Osteoblast (primary cell): ENCODE measurements around the gene TNIK. TPM values are rescaled to one million over a fixed set of nuclear protein-coding genes. Genes with fewer than 3 reads are reported as not detected.
"Not testable (repeated sequence)": the region's sequence is repeated elsewhere in the genome, so short reads cannot be mapped to it uniquely, and the experiment has no call there.

ENCODE experiments used
- DNase-seq: peaks from one replicate; pipeline ENCODE4 v3.0.0; 2011; ENCODE audit warnings: low spot score, mixed read lengths; ENCODE audit not compliant: insufficient read length; ENCODE audit errors: missing footprints
- H2AFZ ChIP-seq: 2 replicates; pipeline ENCODE4 v1.6.0; 2011; ENCODE audit warnings: mild to moderate bottlenecking, low read length
- H3K27ac ChIP-seq: 2 replicates; pipeline ENCODE4 v1.5.1; 2011; ENCODE audit warnings: mild to moderate bottlenecking, low read depth, low read length, moderate library complexity
- H3K27me3 ChIP-seq: 2 replicates; pipeline ENCODE4 v1.6.0; 2012; ENCODE audit warnings: mild to moderate bottlenecking, control low read depth, inconsistent platforms, low read length, moderate library complexity; ENCODE audit not compliant: insufficient read depth
- H3K36me3 ChIP-seq: 2 replicates; pipeline ENCODE4 v1.5.1; 2011; ENCODE audit warnings: mild to moderate bottlenecking, low read length, control low read depth, moderate library complexity; ENCODE audit not compliant: insufficient read depth
- H3K4me1 ChIP-seq: 2 replicates; pipeline ENCODE4 v1.5.1; 2011; ENCODE audit warnings: mild to moderate bottlenecking, low read length, control low read depth, moderate library complexity; ENCODE audit not compliant: insufficient read depth
- H3K4me2 ChIP-seq: 2 replicates; pipeline ENCODE4 v1.6.0; 2011; ENCODE audit warnings: mild to moderate bottlenecking, low read length; ENCODE audit not compliant: insufficient read depth
- H3K4me3 ChIP-seq: fragments of 200-600 bp; sonication (generic); 3 replicates; pipeline ENCODE4 v1.5.1; 2012; ENCODE audit warnings: mild to moderate bottlenecking, low read length, inconsistent platforms; ENCODE audit not compliant: insufficient read depth
- H3K79me2 ChIP-seq: 2 replicates; pipeline ENCODE4 v1.6.0; 2012; ENCODE audit warnings: mild to moderate bottlenecking, low read length, control low read depth, inconsistent platforms; ENCODE audit not compliant: insufficient read depth
- H3K9me3 ChIP-seq: 2 replicates; pipeline ENCODE4 v1.5.1; 2011; ENCODE audit warnings: low read depth, low read length, control low read depth
- H4K20me1 ChIP-seq: 2 replicates; pipeline ENCODE4 v1.6.0; 2012; ENCODE audit warnings: mild to moderate bottlenecking, low read length, control low read depth; ENCODE audit not compliant: insufficient read depth
- total RNA-seq: library from RNA; depleted of rRNA; stranded (reverse); fragments of >200 nt; gene quantifications from 2 replicates; pipeline ENCODE4 v1.2.3, GENCODE V29; 2012
- TF ChIP-seq, protein P1 (sequence below): IDR thresholded peaks from 2 replicates; pipeline ENCODE4 v1.5.1; 2011; ENCODE audit warnings: mild to moderate bottlenecking, low read depth, low read length, moderate library complexity; ENCODE audit errors: extremely low read depth

Gene TNIK
- total RNA-seq, 1 donor = 7.6 TPM

DNA sequence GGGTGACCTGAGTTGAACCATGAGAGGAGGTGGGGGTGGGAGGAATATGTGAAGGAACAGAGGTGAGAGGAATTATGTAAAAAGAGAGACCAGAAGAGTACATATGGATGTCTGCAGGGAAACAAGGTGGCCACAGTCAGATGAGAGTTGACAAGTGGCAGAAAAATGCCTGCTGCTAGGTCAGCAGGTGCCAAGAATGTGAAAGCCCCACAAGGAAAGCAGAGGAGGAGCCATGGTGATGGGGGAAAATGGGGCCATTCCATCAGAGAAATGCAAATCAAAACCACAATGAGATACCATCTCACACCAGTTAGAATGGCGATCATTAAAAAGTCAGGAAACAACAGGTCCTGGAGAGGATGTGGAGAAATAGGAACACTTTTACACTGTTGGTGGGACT lies 156.2 kb downstream of the TNIK start:
- H3K79me2 ChIP-seq, H3K4me3 ChIP-seq, H3K27ac ChIP-seq, H2AFZ ChIP-seq, H3K36me3 ChIP-seq, H4K20me1 ChIP-seq, H3K4me2 ChIP-seq, H3K9me3 ChIP-seq, H3K27me3 ChIP-seq, DNase-seq: not testable (repeated sequence)
- peaks cover 10% of the 10 kb centered on the region for H3K4me1 ChIP-seq

DNA sequence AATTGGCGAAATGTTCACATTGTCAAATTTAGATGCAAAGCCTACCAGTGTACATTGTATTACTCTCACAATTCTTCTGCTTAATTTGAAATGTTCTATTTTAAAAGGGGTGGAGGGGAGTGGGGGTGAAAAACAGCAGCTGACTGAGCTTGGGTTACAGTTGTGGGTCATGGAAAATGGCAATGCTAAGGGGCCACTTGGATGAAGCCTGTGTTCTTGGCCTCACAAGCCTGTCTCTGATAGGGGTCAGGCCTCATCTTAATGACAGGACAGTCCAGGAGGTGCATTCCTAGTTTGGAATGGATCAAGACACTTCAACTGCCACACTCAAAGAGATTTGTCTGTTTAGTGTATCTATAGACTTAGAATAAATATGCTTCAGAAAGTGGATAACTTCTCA lies 158.2 kb downstream of the TNIK start:
- no peak overlapping the region for H3K4me2 ChIP-seq
- H3K4me1 ChIP-seq = peaks cover 7% of the 10 kb centered on the region
- DNase-seq = no peak
- H3K36me3 ChIP-seq = no peaks in the 10 kb centered on the region
- TF ChIP-seq, protein P1, sequence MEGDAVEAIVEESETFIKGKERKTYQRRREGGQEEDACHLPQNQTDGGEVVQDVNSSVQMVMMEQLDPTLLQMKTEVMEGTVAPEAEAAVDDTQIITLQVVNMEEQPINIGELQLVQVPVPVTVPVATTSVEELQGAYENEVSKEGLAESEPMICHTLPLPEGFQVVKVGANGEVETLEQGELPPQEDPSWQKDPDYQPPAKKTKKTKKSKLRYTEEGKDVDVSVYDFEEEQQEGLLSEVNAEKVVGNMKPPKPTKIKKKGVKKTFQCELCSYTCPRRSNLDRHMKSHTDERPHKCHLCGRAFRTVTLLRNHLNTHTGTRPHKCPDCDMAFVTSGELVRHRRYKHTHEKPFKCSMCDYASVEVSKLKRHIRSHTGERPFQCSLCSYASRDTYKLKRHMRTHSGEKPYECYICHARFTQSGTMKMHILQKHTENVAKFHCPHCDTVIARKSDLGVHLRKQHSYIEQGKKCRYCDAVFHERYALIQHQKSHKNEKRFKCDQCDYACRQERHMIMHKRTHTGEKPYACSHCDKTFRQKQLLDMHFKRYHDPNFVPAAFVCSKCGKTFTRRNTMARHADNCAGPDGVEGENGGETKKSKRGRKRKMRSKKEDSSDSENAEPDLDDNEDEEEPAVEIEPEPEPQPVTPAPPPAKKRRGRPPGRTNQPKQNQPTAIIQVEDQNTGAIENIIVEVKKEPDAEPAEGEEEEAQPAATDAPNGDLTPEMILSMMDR = no peak
- no peak overlapping the region for H3K4me3 ChIP-seq
- no peak overlapping the region for H2AFZ ChIP-seq
- H3K27ac ChIP-seq = no peak overlapping the region
- peaks cover 4% of the 10 kb centered on the region for H3K27me3 ChIP-seq
- H4K20me1 ChIP-seq = no peaks in the 10 kb centered on the region
- H3K9me3 ChIP-seq = no peaks in the 10 kb centered on the region
- no peaks in the 10 kb centered on the region for H3K79me2 ChIP-seq

DNA sequence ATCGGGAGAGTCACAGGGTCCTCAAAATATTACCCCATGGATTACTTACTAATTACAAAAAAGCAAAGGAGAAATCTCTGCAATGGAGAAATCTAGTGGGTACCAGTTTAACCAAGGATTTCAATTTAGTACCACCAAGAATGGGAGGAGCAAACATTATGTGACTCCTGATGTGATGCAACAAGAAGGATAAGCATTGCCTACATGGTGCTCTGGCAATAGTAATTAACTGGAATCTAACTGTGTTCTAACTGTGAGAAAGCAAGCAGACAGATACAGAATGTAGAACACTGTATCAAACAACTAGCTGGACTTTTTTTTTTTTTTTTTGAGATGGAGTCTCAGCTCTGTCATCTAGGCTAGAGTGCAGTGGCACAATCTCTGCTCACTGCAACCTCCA lies 159.2 kb downstream of the TNIK start:
- peaks cover 4% of the 10 kb centered on the region for H3K27me3 ChIP-seq
- H4K20me1 ChIP-seq = no peaks in the 10 kb centered on the region
- H3K79me2 ChIP-seq = no peaks in the 10 kb centered on the region
- H3K4me1 ChIP-seq = peaks cover under 1% of the 10 kb centered on the region
- no peak overlapping the region for H3K4me3 ChIP-seq
- no peak overlapping the region for H2AFZ ChIP-seq
- no peaks in the 10 kb centered on the region for H3K9me3 ChIP-seq
- no peak overlapping the region for H3K4me2 ChIP-seq
- DNase-seq = no peak
- H3K27ac ChIP-seq = no peak overlapping the region
- TF ChIP-seq, protein P1 = no peak
- H3K36me3 ChIP-seq = no peaks in the 10 kb centered on the region

DNA sequence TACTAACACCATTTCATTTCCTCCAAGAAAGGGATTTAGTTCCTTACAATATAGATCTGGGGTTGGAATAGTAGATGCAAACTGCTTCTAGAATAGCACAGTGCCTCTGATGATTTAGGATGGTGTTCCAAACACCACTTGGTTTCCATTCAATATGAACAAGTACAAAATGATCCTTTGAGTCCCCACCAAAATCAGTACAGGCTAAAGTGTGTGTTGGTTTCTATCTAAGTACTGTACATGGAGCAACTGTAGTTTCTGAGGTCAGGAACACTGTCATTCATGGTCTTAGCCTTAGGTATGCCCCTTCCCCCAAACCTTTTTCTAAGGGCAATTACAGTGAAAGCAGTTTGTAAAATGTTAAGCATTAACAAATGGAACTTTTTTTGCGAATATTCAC lies 162.3 kb downstream of the TNIK start:
- Histone ChIP-seq H2AFZ (no peak overlapping the region), H3K27ac (no peak overlapping the region), H3K4me1 (peaks cover 3% of the 10 kb centered on the region), H3K36me3 (no peaks in the 10 kb centered on the region), H3K4me3 (no peak overlapping the region), H4K20me1 (no peaks in the 10 kb centered on the region), H3K9me3 (no peaks in the 10 kb centered on the region), H3K27me3 (peaks cover 4% of the 10 kb centered on the region), H3K4me2 (no peak overlapping the region), H3K79me2 (no peaks in the 10 kb centered on the region)
- TF ChIP-seq, protein P1 = no peak
- DNase-seq = no peak
